WI38 (cell line): ENCODE measurements around the gene IKZF2.

ENCODE experiments used
- H3K4me3 ChIP-seq: 2 replicates; pipeline ENCODE4 v1.5.1; 2011; ENCODE audit warnings: low read depth, mild to moderate bottlenecking, control low read depth, low read length
- TF ChIP-seq, protein P1 (sequence below): IDR thresholded peaks from 2 replicates; pipeline ENCODE4 v1.5.1; 2012; ENCODE audit warnings: low read depth, mild to moderate bottlenecking, control low read depth, low read length

The IKZF2 gene

DNA sequence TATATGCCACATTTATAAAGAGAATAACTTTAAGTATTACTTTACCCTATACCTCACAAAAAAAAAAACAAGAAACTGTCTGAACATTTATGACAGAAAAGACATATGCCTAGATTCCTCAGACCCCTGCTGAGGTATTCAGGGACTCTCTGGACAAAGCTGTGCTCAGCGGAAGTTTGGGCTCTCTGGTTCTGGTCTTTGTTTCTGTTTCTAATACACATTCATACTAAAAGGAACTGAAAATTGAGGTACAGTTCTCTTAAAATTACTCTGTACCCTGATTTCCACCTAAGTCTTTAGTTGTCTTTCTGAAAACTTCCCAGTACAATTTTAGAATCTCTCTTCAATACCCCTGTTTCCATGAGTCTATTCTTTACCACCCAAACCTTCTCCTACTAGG lies 160.3 kb downstream of the IKZF2 start:
- TF ChIP-seq, protein P1, sequence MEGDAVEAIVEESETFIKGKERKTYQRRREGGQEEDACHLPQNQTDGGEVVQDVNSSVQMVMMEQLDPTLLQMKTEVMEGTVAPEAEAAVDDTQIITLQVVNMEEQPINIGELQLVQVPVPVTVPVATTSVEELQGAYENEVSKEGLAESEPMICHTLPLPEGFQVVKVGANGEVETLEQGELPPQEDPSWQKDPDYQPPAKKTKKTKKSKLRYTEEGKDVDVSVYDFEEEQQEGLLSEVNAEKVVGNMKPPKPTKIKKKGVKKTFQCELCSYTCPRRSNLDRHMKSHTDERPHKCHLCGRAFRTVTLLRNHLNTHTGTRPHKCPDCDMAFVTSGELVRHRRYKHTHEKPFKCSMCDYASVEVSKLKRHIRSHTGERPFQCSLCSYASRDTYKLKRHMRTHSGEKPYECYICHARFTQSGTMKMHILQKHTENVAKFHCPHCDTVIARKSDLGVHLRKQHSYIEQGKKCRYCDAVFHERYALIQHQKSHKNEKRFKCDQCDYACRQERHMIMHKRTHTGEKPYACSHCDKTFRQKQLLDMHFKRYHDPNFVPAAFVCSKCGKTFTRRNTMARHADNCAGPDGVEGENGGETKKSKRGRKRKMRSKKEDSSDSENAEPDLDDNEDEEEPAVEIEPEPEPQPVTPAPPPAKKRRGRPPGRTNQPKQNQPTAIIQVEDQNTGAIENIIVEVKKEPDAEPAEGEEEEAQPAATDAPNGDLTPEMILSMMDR, result no peak
- no peak overlapping the region for H3K4me3 ChIP-seq

DNA sequence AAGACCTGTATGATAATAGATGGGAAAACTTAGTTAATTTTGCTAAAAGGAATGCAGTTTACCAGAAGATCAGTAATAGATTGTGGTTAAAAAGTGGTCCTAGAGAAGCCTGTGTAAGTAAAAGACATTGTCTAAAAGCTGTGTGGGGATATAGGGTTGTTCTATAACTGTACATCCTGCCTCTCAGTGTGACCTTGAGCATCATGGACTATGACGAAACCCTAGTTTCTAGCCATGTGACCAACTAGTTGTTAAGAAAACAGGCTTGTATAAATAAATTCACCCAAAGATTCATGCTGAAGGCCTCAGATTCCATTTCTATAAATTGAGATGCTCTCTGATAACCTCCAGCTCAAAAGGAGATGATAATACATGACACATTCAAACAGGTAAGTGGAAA lies 160.7 kb downstream of the IKZF2 start:
- TF ChIP-seq, protein P1, result no peak
- no peak overlapping the region for H3K4me3 ChIP-seq

DNA sequence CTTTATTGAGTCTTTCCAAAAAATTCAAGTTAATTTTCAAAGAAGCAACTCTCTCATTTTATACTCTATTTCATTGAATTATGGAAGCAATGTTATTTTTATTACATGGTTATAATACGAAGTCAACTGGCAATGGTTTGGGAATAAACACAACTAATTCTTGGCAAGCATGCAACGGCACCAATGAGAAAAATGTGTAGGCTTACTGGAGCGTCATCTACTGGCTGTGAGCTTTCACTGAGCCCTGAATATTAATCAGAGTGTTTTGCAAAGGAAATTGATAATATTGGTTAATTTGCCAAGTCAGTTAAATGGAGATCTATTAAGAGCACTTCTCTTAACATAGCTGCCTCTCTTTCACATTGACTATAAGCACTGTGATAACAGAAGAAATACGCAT lies 163.9 kb downstream of the IKZF2 start:
- TF ChIP-seq, protein P1, result no peak
- no peak overlapping the region for H3K4me3 ChIP-seq

DNA sequence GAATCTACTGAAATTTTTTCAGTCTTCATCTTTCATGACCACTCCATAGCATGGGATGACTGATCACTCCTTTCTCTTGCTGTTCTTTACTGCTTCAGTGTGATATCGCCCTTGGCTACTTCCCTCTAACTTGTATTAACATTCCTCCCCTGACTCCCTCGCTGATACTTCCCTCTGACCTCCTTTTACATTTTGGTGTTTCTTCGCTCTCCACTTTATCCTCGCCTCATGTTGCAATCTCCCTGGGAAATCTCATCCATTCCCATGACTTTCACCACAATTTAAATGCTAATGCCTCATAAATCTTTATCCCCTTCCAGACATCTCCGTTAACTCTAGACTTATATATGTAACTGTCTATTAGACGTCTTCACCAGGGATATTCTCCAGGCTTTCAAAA lies 167.3 kb downstream of the IKZF2 start:
- TF ChIP-seq, protein P1, result no peak

DNA sequence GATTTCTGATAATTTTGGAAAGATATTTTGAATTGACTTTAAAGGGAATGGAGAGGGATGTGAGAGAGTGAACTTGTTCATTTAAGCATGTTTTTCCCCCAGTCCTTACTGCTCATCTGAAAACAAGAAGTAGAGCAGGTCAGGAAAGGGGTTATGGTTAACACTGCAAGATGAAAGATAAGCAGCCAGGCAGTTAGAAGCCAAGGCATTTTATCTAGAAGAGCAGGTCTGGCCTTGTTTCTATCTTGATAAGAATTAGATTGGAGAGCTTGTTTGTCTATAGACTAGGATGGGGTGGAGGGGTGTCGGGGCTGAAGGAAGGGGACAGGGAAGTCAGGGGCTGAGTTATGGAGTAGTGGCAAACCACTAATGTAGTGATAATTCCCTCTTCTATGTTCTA lies 171.6 kb downstream of the IKZF2 start:
- TF ChIP-seq, protein P1, result no peak
- H3K4me3 ChIP-seq, result no peak overlapping the region

More for the DNA sequence above, 167.3 kb downstream of the IKZF2 start:
- no peak overlapping the region for H3K4me3 ChIP-seq

DNA sequence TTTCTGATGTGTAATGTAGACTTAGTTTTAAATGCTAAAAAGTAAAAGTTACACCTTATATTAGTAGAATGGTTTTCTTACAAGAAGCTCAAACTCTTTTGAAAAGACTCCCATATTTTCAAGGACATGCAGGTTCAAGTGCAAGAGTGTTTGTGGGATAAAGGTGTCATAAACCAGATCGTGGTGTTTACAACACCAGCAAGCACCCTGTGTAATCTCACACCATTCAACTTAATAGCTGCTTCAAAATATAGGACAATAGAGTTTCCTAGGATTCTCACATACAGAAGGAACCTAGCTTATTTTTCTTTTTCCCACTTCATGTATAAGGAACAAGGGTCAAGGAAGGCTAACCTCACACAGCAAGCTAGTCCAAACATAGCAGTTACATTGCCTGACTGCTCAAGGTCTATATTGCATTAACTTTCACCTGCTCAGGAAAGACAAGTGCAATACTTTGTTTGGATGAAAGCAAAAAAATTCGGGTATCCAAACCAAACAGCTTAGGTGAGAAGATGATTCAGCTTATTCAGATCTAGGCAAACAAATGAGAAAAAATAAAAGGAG lies 172.3 kb downstream of the IKZF2 start:
- TF ChIP-seq, protein P1, result no peak

DNA sequence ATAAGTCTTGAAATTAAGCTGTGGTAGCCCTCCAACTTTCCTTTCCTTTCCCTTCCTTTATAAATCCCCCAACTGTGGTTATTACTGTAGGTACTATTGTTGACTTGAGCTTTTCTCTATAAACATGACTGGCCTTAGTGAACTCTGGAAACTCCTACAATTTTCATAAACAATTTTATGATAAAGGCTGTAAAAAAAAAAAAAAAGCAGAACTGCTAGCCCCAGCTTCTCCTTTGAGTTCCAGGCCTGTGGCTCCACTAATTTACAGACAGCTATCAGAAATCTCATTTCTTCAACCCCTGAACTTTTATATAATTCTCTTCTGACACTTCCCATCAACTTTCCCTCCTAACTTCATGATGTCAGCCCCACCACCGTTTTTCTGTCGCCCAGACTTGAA lies 174.3 kb downstream of the IKZF2 start:
- TF ChIP-seq, protein P1, result no peak
- H3K4me3 ChIP-seq, result no peak overlapping the region

More for the DNA sequence above, 172.3 kb downstream of the IKZF2 start:
- no peak overlapping the region for H3K4me3 ChIP-seq
